ENCODE data around the gene HMGA1.

- TF ChIP-seq POLR2A (IDR thresholded peaks at IDR 0.05): peak; percentile 16 to 51
- no peak for TF ChIP-seq CTCF (IDR thresholded peaks at IDR 0.05)
These were observed 12.4 kb upstream of the HMGA1 start for GRCh38 chr6:34223956-34224940.

All from sigmoid colon (tissue), 3 donors.